ENCODE measurements around the gene ADRA2C.

ADRA2C gene

DNA sequence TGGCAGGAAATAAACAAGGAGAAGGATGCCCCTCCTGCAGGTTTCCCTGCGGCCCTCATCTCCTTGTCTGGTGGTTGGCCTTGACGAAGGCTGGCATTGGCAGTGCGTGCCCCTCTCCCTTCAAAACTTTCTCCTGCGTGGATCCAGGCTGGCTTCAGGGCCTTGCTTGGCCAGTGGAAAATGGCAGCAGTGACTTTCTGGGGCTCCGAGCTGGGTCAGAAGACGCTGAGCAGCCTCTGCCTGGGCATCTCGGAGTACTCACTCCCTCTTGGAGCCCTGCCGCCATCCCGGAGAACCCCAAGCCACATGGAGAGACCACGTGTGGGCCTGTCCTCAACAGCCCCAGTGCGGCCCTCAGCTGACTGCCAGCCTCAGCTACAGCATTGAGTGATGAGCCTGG, 39.5 kb downstream of the ADRA2C start:
- no peak overlapping the region for H3K27ac ChIP-seq

DNA sequence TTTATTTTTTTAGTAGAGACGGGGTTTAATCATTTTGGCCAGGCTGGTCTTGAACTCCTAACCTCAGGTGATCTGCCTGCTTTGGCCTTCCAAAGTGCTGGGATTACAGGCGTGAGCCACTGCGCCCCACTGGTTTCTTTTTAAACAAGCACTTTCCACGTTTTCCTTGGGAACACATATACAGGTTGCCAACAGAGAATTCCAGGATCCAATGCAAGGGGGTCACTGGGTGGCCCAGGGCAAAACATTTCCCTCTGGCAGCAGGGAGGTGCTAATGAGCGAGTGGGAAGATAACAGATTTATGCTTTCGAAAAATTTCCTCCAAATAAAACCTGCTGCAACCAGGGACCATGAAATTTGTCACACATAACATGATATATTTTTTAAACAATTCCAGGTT, 41.1 kb downstream of the ADRA2C start:
- Histone ChIP-seq H3K36me3 (ENCODE audit: insufficient read depth, low read length) (no peaks in the 10 kb centered on the region), H3K27ac (peak overlapping the region; percentile 90), H3K4me3 (peak overlapping the region; percentile 64), H3K9me3 (ENCODE audit: low read depth, low read length) (no peaks in the 10 kb centered on the region), H3K9ac (ENCODE audit: insufficient read length) (no peak overlapping the region)
- TF ChIP-seq EZH2 (IDR thresholded peaks at IDR 0.05) (no peak), POLR2AphosphoS5 (IDR thresholded peaks at IDR 0.05; ENCODE audit: borderline replicate concordance, low read depth, low read length) (no peak), FOXP2 (optimal IDR thresholded peaks at IDR 0.05; ENCODE audit: control extremely low read depth, extremely low read length, insufficient read depth) (no peak)
- peak; percentile 47 for DNase-seq (ENCODE audit: low read depth, low spot score)

More for the DNA sequence above, 39.5 kb downstream of the ADRA2C start:
- H3K36me3 ChIP-seq (ENCODE audit: insufficient read depth, low read length): no peaks in the 10 kb centered on the region
- no peak overlapping the region for H3K9ac ChIP-seq (ENCODE audit: insufficient read length)
- no peak for DNase-seq (ENCODE audit: low read depth, low spot score)
- no peaks in the 10 kb centered on the region for H3K9me3 ChIP-seq (ENCODE audit: low read depth, low read length)
- TF ChIP-seq POLR2AphosphoS5 (IDR thresholded peaks at IDR 0.05; ENCODE audit: borderline replicate concordance, low read depth, low read length) (no peak), FOXP2 (optimal IDR thresholded peaks at IDR 0.05; ENCODE audit: control extremely low read depth, extremely low read length, insufficient read depth) (no peak), EZH2 (IDR thresholded peaks at IDR 0.05) (no peak)
- no peak overlapping the region for H3K4me3 ChIP-seq

DNA sequence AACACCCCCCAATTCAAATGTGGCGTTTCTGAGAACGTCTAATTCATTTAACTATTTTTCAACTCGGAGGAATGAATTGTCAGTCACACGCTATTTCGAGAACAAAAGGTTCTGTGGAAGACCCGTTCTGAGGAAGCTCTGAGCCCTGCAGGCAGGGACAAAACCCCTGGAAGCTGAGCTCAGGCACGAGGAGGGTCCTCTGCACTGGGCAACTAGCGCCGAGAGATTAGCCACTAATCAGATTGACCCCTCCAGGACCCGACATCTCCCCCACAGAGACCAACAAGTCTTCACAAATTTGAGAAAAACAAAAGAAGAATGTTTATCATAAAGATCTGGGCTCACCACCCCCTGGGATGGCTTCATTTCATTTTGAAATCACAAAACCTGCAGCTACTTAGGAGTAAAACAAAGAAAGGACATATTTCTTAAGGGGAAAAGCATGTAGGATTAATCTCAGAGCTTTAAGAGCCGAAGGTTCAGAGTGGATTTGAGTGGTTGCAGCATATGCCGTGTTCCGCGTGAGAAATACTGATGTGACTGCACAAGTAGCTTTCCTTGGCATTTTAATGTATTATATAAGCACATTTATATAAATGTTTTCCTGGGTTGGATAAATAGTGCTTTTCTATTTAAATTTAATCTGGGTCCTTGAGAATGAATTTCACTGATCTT, 41.8 kb downstream of the ADRA2C start:
- TF ChIP-seq EZH2 (IDR thresholded peaks at IDR 0.05) (no peak), FOXP2 (optimal IDR thresholded peaks at IDR 0.05; ENCODE audit: control extremely low read depth, extremely low read length, insufficient read depth) (no peak), POLR2AphosphoS5 (IDR thresholded peaks at IDR 0.05; ENCODE audit: borderline replicate concordance, low read depth, low read length) (no peak)
- Histone ChIP-seq H3K27ac (peak overlapping the region; percentile 90), H3K4me3 (peak overlapping the region; percentile 64), H3K9me3 (ENCODE audit: low read depth, low read length) (no peaks in the 10 kb centered on the region), H3K9ac (ENCODE audit: insufficient read length) (peak overlapping the region; percentile 43), H3K36me3 (ENCODE audit: insufficient read depth, low read length) (no peaks in the 10 kb centered on the region)
- peak; percentile 44 for DNase-seq (ENCODE audit: low read depth, low spot score)

DNA sequence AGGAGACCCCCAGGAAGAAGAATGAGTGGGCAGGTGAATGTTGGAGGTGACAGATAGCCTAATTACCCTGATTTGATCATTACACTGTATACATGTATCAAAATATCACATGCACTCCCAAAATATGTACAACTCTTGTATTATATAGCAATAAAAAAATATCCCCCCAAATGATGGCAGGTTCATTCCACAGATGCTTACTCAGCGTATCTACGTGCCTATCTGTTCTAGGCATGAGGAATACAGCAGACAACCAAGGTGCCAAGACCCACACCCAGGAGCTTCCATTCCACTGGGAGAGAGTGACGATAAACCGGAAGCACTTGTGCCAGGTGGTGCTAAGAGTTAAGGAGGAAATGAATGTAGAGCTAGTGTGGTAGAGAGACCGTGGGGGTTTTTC, 42.4 kb downstream of the ADRA2C start:
- Histone ChIP-seq H3K9me3 (ENCODE audit: low read depth, low read length) (no peaks in the 10 kb centered on the region), H3K36me3 (ENCODE audit: insufficient read depth, low read length) (no peaks in the 10 kb centered on the region), H3K27ac (peak overlapping the region; percentile 90), H3K4me3 (peak overlapping the region; percentile 64; the same call in 1 of the 2 replicates), H3K9ac (ENCODE audit: insufficient read length) (peak overlapping the region; percentile 43)
- TF ChIP-seq POLR2AphosphoS5 (IDR thresholded peaks at IDR 0.05; ENCODE audit: borderline replicate concordance, low read depth, low read length): no peak
- TF ChIP-seq EZH2 (IDR thresholded peaks at IDR 0.05): no peak
- no peak for TF ChIP-seq FOXP2 (optimal IDR thresholded peaks at IDR 0.05; ENCODE audit: control extremely low read depth, extremely low read length, insufficient read depth)
- DNase-seq (ENCODE audit: low read depth, low spot score): no peak

DNA sequence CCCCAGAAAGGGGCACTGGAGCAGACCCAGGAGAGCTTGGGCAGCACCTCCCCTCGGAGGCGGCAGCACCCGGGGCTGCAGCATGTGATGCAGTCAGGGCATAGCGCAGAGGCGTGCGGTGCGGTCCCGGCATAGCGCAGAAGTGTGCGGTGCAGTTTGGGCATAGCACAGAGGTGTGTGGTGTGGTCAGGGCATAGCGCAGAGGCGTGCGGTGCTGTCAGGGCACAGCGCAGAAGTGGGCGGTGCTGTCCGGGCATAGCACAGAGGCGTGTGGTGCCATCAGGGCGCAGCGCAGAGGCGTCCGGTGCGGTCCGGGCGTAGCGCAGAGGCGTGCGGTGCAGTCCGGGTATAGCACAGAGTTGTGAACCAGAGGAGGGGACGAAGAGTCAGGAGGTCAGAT, 42.8 kb downstream of the ADRA2C start:
- H3K9ac ChIP-seq (ENCODE audit: insufficient read length): no peak overlapping the region
- DNase-seq (ENCODE audit: low read depth, low spot score): no peak
- no peaks in the 10 kb centered on the region for H3K36me3 ChIP-seq (ENCODE audit: insufficient read depth, low read length)
- no peak overlapping the region for H3K27ac ChIP-seq
- H3K4me3 ChIP-seq: no peak overlapping the region
- TF ChIP-seq EZH2 (IDR thresholded peaks at IDR 0.05) (no peak), FOXP2 (optimal IDR thresholded peaks at IDR 0.05; ENCODE audit: control extremely low read depth, extremely low read length, insufficient read depth) (no peak), POLR2AphosphoS5 (IDR thresholded peaks at IDR 0.05; ENCODE audit: borderline replicate concordance, low read depth, low read length) (no peak)
- H3K9me3 ChIP-seq (ENCODE audit: low read depth, low read length): no peaks in the 10 kb centered on the region

DNA sequence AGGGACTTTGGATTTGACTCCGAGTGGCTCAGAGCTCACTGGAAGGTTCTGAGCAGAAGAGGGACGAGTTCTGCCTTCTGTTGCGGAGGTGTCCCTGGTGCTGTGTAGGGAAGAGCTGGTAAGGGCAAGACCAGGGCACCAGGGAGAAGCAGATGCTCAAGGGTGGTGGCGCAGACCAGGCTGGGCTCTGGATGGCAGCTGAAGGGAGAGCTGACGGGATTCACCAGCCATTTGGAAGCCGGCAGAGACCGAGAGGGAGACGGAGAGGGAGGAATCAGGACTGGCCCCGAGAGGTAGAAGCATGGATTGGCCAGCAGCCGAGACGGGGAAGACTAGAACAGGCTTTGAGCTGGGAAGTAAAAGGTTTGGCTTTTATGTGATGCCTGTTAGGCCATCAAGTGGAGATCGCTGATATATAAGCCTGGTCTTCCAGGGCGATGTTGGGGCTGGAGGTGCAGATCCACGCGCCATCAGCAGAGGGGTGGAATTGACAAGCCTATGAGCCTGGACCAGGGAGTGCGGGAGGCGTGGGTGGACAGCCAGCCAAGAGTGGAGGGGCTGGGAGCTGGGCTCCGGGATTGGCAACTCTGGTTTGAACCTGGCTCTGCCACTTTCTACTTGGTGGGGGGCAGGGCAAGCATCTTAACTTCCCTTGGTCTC, 43.4 kb downstream of the ADRA2C start:
- no peaks in the 10 kb centered on the region for H3K36me3 ChIP-seq (ENCODE audit: insufficient read depth, low read length)
- H3K9me3 ChIP-seq (ENCODE audit: low read depth, low read length): no peaks in the 10 kb centered on the region
- no peak overlapping the region for H3K4me3 ChIP-seq
- no peak for TF ChIP-seq POLR2AphosphoS5 (IDR thresholded peaks at IDR 0.05; ENCODE audit: borderline replicate concordance, low read depth, low read length)
- no peak for TF ChIP-seq EZH2 (IDR thresholded peaks at IDR 0.05)
- no peak for TF ChIP-seq FOXP2 (optimal IDR thresholded peaks at IDR 0.05; ENCODE audit: control extremely low read depth, extremely low read length, insufficient read depth)
- no peak overlapping the region for H3K9ac ChIP-seq (ENCODE audit: insufficient read length)
- no peak overlapping the region for H3K27ac ChIP-seq
- DNase-seq (ENCODE audit: low read depth, low spot score): no peak

DNA sequence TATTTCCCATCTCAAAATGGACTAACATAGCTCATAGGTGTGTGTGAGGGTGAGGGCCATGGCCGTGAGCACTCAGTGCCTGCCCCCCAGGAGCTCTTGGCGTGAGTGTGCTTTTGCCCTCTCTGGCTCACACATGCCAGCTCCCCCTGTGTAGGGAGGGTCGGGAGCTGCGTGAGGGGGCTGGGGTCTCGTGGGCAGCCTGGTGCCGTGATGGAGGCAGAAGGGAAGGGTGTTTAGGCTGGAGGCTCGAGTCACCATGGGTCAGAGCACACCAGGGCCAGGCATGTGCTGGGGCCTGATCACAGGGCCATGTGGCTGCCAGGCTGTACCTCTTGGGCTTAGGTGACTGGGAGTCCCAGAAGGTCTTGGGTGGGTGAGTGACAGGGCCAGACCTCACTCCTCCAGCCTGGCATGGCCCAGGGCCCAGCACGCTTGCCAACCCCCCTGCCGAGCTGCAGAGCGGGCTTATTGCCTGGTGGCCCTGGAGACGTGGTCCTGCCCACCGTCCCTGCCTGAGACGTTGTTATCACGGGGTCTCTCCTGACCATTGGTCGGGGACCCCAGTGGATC, 44.0 kb downstream of the ADRA2C start:
- TF ChIP-seq POLR2AphosphoS5 (IDR thresholded peaks at IDR 0.05; ENCODE audit: borderline replicate concordance, low read depth, low read length) (no peak), EZH2 (IDR thresholded peaks at IDR 0.05) (no peak), FOXP2 (optimal IDR thresholded peaks at IDR 0.05; ENCODE audit: control extremely low read depth, extremely low read length, insufficient read depth) (no peak)
- H3K9me3 ChIP-seq (ENCODE audit: low read depth, low read length): no peaks in the 10 kb centered on the region
- no peak overlapping the region for H3K27ac ChIP-seq
- no peak for DNase-seq (ENCODE audit: low read depth, low spot score)
- no peak overlapping the region for H3K4me3 ChIP-seq
- H3K36me3 ChIP-seq (ENCODE audit: insufficient read depth, low read length): no peaks in the 10 kb centered on the region
- no peak overlapping the region for H3K9ac ChIP-seq (ENCODE audit: insufficient read length)

DNA sequence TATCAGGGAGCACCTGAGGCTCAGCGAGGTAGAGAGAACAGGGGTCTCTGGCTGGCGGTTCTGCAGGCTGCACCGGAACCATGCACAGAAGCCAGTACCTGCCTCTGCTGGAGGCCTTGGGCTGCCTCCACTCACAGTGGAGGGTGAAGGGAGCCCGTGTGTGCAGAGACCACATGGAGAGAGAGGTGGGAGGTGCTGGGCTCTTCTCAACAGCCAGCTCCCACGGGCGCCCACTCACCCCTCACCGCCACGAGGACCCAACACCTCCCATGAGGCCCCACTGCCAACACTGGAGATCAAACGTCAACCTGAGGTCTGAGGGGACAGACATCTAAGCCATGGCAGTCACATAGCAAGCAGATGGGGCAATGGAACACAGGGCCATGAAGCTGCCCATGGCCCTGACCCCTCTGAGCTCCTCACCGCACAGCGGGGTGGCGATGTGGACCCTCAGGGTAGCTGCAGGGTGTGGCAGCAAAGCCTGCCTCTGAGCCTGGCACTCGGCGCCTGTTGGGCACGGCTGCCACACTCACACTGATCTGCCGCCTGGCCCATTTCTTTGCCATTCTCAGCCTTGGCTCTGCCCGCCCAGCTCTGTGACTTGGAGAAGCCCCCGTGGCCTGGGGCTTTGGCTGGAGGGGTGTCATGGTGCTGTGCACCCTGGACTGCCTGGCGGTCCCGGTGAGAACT, 44.8 kb downstream of the ADRA2C start:
- DNase-seq (ENCODE audit: low read depth, low spot score): no peak
- TF ChIP-seq POLR2AphosphoS5 (IDR thresholded peaks at IDR 0.05; ENCODE audit: borderline replicate concordance, low read depth, low read length) (no peak), FOXP2 (optimal IDR thresholded peaks at IDR 0.05; ENCODE audit: control extremely low read depth, extremely low read length, insufficient read depth) (no peak), EZH2 (IDR thresholded peaks at IDR 0.05) (no peak)
- Histone ChIP-seq H3K9me3 (ENCODE audit: low read depth, low read length) (no peaks in the 10 kb centered on the region), H3K36me3 (ENCODE audit: insufficient read depth, low read length) (no peaks in the 10 kb centered on the region), H3K4me3 (no peak overlapping the region), H3K9ac (ENCODE audit: insufficient read length) (no peak overlapping the region), H3K27ac (no peak overlapping the region)
